ENCODE results near the gene KRT31. TPM values are rescaled to one million over a fixed set of nuclear protein-coding genes. Genes with fewer than 3 reads are reported as not detected.

KRT31 gene
- total RNA-seq, 1 donor from 2014 or later, result not detected

- DNase-seq (ENCODE audit: low read depth), result peak; percentile 48
- TF ChIP-seq, protein P1, sequence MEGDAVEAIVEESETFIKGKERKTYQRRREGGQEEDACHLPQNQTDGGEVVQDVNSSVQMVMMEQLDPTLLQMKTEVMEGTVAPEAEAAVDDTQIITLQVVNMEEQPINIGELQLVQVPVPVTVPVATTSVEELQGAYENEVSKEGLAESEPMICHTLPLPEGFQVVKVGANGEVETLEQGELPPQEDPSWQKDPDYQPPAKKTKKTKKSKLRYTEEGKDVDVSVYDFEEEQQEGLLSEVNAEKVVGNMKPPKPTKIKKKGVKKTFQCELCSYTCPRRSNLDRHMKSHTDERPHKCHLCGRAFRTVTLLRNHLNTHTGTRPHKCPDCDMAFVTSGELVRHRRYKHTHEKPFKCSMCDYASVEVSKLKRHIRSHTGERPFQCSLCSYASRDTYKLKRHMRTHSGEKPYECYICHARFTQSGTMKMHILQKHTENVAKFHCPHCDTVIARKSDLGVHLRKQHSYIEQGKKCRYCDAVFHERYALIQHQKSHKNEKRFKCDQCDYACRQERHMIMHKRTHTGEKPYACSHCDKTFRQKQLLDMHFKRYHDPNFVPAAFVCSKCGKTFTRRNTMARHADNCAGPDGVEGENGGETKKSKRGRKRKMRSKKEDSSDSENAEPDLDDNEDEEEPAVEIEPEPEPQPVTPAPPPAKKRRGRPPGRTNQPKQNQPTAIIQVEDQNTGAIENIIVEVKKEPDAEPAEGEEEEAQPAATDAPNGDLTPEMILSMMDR (IDR thresholded peaks at IDR 0.05; ENCODE audit: insufficient read depth, low read length, poor library complexity, severe bottlenecking), result no peak
- Histone ChIP-seq H3K36me3 (ENCODE audit: control insufficient read depth, insufficient read depth, low read length) (no peaks in the 10 kb centered on the region), H3K4me3 (ENCODE audit: low read depth, low read length) (no peak overlapping the region), H3K27me3 (ENCODE audit: control insufficient read depth, insufficient read depth, low read length) (no peaks in the 10 kb centered on the region)
Observed at GRCh38 chr17:41415833-41416335, 18.5 kb upstream of the KRT31 start.

DNA sequence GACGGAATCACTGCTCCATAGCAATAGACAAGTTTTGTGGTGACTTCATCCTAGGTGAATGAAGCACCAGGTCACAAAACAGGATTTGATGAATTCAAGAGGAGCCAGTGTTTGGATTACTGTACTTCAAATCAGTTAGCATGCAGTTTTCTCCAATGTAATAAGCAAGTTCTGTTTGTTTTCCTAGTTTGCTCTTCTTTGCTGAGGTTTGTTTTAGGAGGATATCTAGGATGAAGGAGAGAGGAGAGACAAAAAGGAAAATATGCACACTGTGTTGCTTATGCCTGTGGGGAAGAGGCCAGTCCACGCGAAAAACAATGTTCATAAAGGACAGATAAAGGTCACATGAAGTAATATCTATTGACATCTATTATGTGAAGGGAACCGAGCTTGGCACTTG is 18.0 kb upstream of the KRT31 start:
- Histone ChIP-seq H3K36me3 (ENCODE audit: control insufficient read depth, insufficient read depth, low read length) (no peaks in the 10 kb centered on the region), H3K4me3 (ENCODE audit: low read depth, low read length) (no peak overlapping the region), H3K27me3 (ENCODE audit: control insufficient read depth, insufficient read depth, low read length) (no peaks in the 10 kb centered on the region)
- DNase-seq (ENCODE audit: low read depth), result no peak
- TF ChIP-seq, protein P1 (IDR thresholded peaks at IDR 0.05; ENCODE audit: insufficient read depth, low read length, poor library complexity, severe bottlenecking), result no peak

DNA sequence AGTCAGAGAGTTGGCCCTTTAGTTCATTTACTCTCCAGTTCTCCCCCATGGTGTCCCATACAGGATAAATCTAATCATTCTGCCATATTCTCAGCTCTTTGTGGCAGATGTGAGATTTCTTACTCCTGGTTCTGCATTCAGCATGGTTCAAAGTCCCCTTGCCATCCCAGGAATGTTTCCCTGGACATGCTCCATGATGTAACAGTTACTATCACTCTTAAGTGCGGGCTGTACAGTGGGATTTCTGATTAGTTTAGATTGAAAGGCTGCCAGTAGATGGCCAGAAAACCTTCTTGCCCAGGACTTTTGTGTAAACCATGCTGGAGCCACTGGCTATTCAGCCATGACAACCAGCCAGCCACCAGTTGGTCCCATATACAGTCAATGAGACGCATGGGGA is 16.6 kb upstream of the KRT31 start:
- DNase-seq (ENCODE audit: low read depth), result no peak

GRCh38 chr17:41413353-41413957 is 16.0 kb upstream of the KRT31 start:
- Histone ChIP-seq H3K27me3 (ENCODE audit: control insufficient read depth, insufficient read depth, low read length) (no peaks in the 10 kb centered on the region), H3K4me3 (ENCODE audit: low read depth, low read length) (no peak overlapping the region), H3K36me3 (ENCODE audit: control insufficient read depth, insufficient read depth, low read length) (no peaks in the 10 kb centered on the region)
- DNase-seq (ENCODE audit: low read depth), result no peak
- TF ChIP-seq, protein P1 (IDR thresholded peaks at IDR 0.05; ENCODE audit: insufficient read depth, low read length, poor library complexity, severe bottlenecking), result no peak

More for the DNA sequence above, 16.6 kb upstream of the KRT31 start:
- Histone ChIP-seq H3K27me3 (ENCODE audit: control insufficient read depth, insufficient read depth, low read length) (no peaks in the 10 kb centered on the region), H3K36me3 (ENCODE audit: control insufficient read depth, insufficient read depth, low read length) (no peaks in the 10 kb centered on the region), H3K4me3 (ENCODE audit: low read depth, low read length) (no peak overlapping the region)
- TF ChIP-seq, protein P1 (IDR thresholded peaks at IDR 0.05; ENCODE audit: insufficient read depth, low read length, poor library complexity, severe bottlenecking), result no peak

- Histone ChIP-seq H3K27me3 (ENCODE audit: control insufficient read depth, insufficient read depth, low read length) (no peaks in the 10 kb centered on the region), H3K36me3 (ENCODE audit: control insufficient read depth, insufficient read depth, low read length) (no peaks in the 10 kb centered on the region), H3K4me3 (ENCODE audit: low read depth, low read length) (no peak overlapping the region)
- TF ChIP-seq, protein P1 (IDR thresholded peaks at IDR 0.05; ENCODE audit: insufficient read depth, low read length, poor library complexity, severe bottlenecking), result no peak
- DNase-seq (ENCODE audit: low read depth), result no peak
Observed at GRCh38 chr17:41411072-41411840, 13.8 kb upstream of the KRT31 start.

Measured in kidney epithelial cell (primary cell).